MG63 (cell line): ENCODE results near the gene ADRA1B. TPM values are rescaled to one million over a fixed set of nuclear protein-coding genes. Genes with fewer than 3 reads are reported as not detected.
A peak's percentile ranks its signal among the peaks of the same experiment; 100 is the strongest.
"Not testable (repeated sequence)": the region's sequence is repeated elsewhere in the genome, so short reads cannot be mapped to it uniquely, and the experiment has no call there.

Experiments
- DNase-seq: peaks from one replicate; pipeline ENCODE4 v3.0.0-alpha.2; 2020
- H3K27me3 ChIP-seq: fragments of 250-450 bp; sonication (Bioruptor Pico); 2 replicates; pipeline ENCODE4 v1.5.1; 2020; ENCODE audit warnings: mild to moderate bottlenecking, moderate library complexity
- H3K36me3 ChIP-seq: fragments of 250-450 bp; sonication (Bioruptor Pico); 2 replicates; pipeline ENCODE4 v1.5.1; 2020; ENCODE audit warnings: mild to moderate bottlenecking, moderate library complexity
- H3K4me3 ChIP-seq: fragments of 250-450 bp; sonication (Bioruptor Pico); 2 replicates; pipeline ENCODE4 v1.5.1; 2020; ENCODE audit warnings: mild to moderate bottlenecking, moderate library complexity
- H3K9me3 ChIP-seq: fragments of 250-450 bp; sonication (Bioruptor Pico); 2 replicates; pipeline ENCODE4 v1.5.1; 2020; ENCODE audit warnings: mild to moderate bottlenecking, moderate library complexity
- total RNA-seq: library from RNA; depleted of rRNA; stranded (reverse); fragments of >200 nt; shearing (Covaris generic); gene quantifications from 2 replicates; pipeline ENCODE4 v1.2.3, GENCODE V29; 2014; ENCODE audit warnings: low replicate concordance

ADRA1B gene
- total RNA-seq, 1 experiment from 2014 or later = 0.56 TPM

GRCh38 chr5:159971931-159972461 is 55.7 kb downstream of the ADRA1B start:
- Histone ChIP-seq H3K9me3 (no peaks in the 10 kb centered on the region), H3K27me3 (no peaks in the 10 kb centered on the region), H3K36me3 (no peaks in the 10 kb centered on the region), H3K4me3 (no peak overlapping the region)
- no peak for DNase-seq

- DNase-seq = no peak
- H3K27me3 ChIP-seq = no peaks in the 10 kb centered on the region
- no peaks in the 10 kb centered on the region for H3K9me3 ChIP-seq
- no peaks in the 10 kb centered on the region for H3K36me3 ChIP-seq
- H3K4me3 ChIP-seq = no peak overlapping the region
Observed at GRCh38 chr5:159972538-159973362, 56.5 kb downstream of the ADRA1B start.

DNA sequence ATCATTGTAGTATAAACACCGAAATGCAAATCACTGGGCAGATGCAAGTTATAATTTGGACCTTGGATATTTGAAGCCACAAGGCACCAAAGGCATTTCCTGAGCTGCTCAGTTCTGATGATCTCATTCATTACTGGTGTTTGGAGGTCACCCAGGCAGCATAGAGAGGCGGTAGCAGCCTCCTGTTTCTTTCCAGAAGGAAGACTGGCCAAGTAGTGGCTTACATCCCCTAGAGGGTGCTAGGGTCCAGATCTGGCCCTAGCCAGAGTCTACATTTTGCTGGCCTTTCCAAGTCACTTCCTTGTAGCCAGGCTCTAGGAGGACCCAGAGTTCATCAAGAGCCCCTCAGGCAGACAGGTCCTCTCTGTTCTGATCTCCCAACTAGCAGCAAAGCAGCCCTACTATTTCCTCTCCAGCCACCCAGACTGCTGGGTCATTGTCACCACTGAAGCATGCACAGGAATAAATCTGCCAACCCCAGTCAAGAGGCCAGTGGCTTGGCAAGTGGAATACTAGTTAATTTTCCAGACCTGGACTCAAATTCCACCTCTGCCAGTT is 59.3 kb downstream of the ADRA1B start:
- H3K27me3 ChIP-seq = no peaks in the 10 kb centered on the region
- no peak overlapping the region for H3K4me3 ChIP-seq
- peak; percentile 96 for DNase-seq
- no peaks in the 10 kb centered on the region for H3K36me3 ChIP-seq
- H3K9me3 ChIP-seq = no peaks in the 10 kb centered on the region

DNA sequence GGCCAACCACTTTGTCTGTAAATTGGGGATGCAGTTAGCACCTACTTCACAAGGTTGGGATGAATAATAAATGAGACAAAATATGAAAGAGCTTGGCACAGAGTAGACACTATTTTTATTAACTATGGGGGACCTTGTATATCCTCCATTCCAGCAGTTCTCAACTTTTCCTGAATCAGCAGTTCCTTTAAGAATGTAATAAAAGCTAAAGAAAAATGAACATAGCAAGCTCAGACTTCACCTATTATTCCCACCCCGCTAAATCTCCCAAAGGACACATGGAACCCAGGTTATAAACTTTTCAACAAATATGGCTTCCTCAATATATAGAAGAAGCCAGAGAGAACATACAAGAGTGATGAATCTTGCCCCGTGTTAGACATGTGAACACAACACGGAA is 60.6 kb downstream of the ADRA1B start:
- no peak overlapping the region for H3K4me3 ChIP-seq
- no peaks in the 10 kb centered on the region for H3K36me3 ChIP-seq
- no peaks in the 10 kb centered on the region for H3K9me3 ChIP-seq
- no peaks in the 10 kb centered on the region for H3K27me3 ChIP-seq
- DNase-seq = no peak

GRCh38 chr5:159978358-159978757 is 62.1 kb downstream of the ADRA1B start:
- H3K4me3 ChIP-seq = no peak overlapping the region
- H3K27me3 ChIP-seq = no peaks in the 10 kb centered on the region
- H3K9me3 ChIP-seq = no peaks in the 10 kb centered on the region
- DNase-seq = no peak
- H3K36me3 ChIP-seq = no peaks in the 10 kb centered on the region

GRCh38 chr5:159982421-159983173 is 66.3 kb downstream of the ADRA1B start:
- Histone ChIP-seq H3K27me3 (no peaks in the 10 kb centered on the region), H3K9me3 (no peaks in the 10 kb centered on the region), H3K36me3 (no peaks in the 10 kb centered on the region), H3K4me3 (no peak overlapping the region)
- DNase-seq = no peak

DNA sequence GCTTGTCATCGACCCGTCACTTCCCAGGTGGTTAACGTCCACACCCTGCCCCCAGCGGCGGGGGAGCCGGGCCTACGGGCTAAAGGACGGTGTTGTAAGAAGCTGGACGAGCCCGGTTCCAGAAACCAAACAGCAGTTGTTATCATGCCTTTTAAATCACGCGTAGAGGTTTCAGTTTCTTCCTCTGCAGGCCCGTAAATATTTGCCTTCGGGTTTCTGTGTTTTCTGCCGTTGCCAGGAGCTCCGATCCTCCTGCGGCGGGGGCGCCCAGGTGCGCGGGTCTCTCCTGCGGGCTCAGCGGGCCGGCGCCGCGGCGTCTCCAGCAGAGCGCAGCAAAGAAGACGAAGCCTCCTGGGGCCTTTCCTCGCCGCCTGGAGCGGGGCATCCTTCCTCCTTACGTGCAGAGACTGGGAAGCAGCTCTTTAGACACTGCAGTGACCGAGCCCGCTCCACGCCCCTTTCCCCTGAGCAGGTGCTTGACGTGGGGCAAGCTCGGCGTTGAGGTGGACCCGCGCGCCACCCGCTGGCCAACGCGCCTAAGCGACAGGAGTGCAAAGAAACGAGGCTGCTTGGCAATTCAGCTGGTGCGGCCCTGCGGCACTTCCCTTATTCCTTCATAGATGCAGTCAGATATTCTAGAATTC is 70.9 kb downstream of the ADRA1B start:
- Histone ChIP-seq H3K4me3 (peak overlapping the region; percentile 38), H3K27me3 (no peaks in the 10 kb centered on the region), H3K9me3 (peaks cover 3% of the 10 kb centered on the region; the same call in 1 of the 2 replicates), H3K36me3 (no peaks in the 10 kb centered on the region)
- DNase-seq = peak; percentile 77

GRCh38 chr5:159990506-159990905 is 74.2 kb downstream of the ADRA1B start:
- no peak for DNase-seq
- peaks cover 9% of the 10 kb centered on the region for H3K9me3 ChIP-seq
- no peaks in the 10 kb centered on the region for H3K36me3 ChIP-seq
- no peaks in the 10 kb centered on the region for H3K27me3 ChIP-seq
- H3K4me3 ChIP-seq = no peak overlapping the region

DNA sequence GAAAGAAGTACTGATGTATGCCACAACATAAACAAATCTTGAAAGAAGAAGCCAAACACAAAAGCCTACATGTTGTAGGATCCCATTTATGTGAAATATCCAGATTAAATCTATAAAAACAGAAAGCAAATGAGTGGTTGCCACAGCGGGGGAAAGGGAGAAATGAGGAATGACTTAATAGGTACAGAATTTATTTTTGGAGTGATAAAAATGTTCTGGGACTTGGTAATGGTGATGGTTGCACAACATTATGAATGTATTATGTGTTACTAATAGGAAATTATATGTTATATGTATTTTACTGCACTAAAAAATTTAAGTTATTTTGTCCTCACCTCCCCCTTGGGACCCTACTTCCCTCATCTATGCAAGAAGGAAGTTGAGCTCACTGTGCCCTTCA is 76.3 kb downstream of the ADRA1B start:
- Histone ChIP-seq H3K9me3 (peaks cover 9% of the 10 kb centered on the region), H3K4me3 (no peak overlapping the region), H3K27me3 (no peaks in the 10 kb centered on the region), H3K36me3 (no peaks in the 10 kb centered on the region)
- DNase-seq = no peak

- no peaks in the 10 kb centered on the region for H3K36me3 ChIP-seq
- H3K27me3 ChIP-seq = no peaks in the 10 kb centered on the region
- DNase-seq = no peak
- H3K4me3 ChIP-seq = no peak overlapping the region
- peaks cover 8% of the 10 kb centered on the region for H3K9me3 ChIP-seq
Observed at GRCh38 chr5:159993194-159993593, 76.9 kb downstream of the ADRA1B start.

GRCh38 chr5:159995907-159996306 is 79.6 kb downstream of the ADRA1B start:
- H3K4me3 ChIP-seq = no peak overlapping the region
- no peak for DNase-seq
- no peaks in the 10 kb centered on the region for H3K36me3 ChIP-seq
- peaks cover 5% of the 10 kb centered on the region for H3K9me3 ChIP-seq
- 0 out of 2 replicates have a peak, but pooled peaks cover 2% of the 10 kb centered on the region for H3K27me3 ChIP-seq

DNA sequence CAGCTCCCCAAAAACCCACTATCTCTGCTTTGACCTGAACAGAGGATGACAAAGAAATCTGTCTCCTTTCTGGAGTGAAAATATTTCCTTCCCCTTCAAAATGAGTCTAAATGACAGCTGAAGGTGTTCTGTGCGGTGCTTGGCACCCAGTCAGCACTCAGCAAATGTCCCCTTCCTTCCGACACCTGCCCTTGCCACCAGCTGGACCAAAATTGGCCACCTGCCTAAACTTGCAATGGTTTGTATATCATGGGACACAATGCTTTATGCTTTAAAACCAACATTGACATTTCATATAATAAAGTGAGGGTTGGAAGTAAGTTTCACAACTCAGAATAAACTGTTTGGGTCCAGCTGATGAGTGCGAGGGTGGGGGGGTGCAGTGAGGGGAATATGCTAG is 85.2 kb downstream of the ADRA1B start:
- no peak overlapping the region for H3K4me3 ChIP-seq
- H3K27me3 ChIP-seq = 0 out of 2 replicates have a peak, but pooled peaks cover 2% of the 10 kb centered on the region
- H3K36me3 ChIP-seq = no peaks in the 10 kb centered on the region
- no peaks in the 10 kb centered on the region for H3K9me3 ChIP-seq
- no peak for DNase-seq

- Histone ChIP-seq H3K4me3 (no peak overlapping the region), H3K27me3 (no peaks in the 10 kb centered on the region), H3K9me3 (no peaks in the 10 kb centered on the region), H3K36me3 (peaks cover 19% of the 10 kb centered on the region)
- DNase-seq = no peak
Observed at GRCh38 chr5:160007514-160007913, 91.2 kb downstream of the ADRA1B start.

DNA sequence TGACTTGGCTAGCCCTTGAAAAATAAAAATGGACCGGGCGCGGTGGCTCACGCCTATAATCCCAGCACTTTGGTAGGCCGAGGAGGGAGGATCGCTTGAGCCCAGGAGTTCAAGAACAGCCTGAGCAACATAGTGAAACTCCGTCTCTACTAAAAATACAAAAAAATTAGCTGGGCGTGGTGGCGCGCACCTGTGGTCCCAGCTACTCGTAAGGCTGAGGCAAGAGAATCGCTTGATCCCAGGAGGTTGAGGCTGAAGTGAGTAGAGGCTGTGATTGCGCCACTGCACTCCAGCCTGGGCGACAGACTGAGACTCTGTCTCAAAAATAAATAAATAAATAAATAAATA is 92.2 kb downstream of the ADRA1B start:
- not testable (repeated sequence) for H3K27me3 ChIP-seq, DNase-seq, H3K9me3 ChIP-seq
- Histone ChIP-seq H3K4me3 (peak overlapping the region; percentile 84), H3K36me3 (peaks cover 25% of the 10 kb centered on the region)

DNA sequence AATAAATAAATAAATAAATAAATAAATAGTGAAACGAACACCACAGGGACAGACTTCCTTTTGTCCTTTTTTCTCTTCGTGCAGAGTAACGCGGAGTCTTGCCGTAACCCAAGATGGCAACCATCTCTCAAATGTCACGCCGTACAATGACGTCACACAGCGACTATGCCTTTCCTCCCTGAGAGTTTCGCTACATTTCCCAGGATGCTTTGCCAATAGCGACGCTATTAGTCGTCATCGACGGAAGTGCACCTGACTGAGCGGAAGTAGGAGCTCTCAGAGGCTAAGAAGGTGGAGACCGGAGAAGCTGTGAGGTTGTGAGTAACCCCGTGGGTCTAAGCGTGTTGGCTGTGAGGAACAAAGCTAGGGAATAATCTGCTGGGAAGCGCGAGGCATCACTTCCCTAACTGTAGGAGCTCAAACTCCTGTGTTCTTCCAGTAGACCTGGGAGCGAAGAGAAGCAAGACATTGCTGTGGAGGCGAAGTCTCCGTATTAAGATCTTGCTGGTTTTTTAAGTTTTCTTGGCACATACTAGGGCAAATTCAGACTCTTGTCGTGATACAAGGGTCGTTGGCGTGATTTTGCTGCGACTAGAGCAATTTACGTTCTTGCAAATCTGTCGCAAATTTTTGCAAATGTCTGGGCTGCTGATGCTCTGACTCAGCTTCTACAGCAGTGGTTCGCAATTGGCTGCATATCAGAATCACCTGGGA is 92.8 kb downstream of the ADRA1B start, which contains the start of gene TTC1:
Gene TTC1 (plus strand): TSS at position 263 of the 714 bp plus-strand sequence. CDS start 1,390 bp downstream, outside the sequence.
- Histone ChIP-seq H3K27me3 (no peaks in the 10 kb centered on the region), H3K36me3 (peaks cover 29% of the 10 kb centered on the region), H3K9me3 (no peaks in the 10 kb centered on the region), H3K4me3 (peak within 1 kb of the TSS; percentile 84)
- DNase-seq = peak; percentile 97

DNA sequence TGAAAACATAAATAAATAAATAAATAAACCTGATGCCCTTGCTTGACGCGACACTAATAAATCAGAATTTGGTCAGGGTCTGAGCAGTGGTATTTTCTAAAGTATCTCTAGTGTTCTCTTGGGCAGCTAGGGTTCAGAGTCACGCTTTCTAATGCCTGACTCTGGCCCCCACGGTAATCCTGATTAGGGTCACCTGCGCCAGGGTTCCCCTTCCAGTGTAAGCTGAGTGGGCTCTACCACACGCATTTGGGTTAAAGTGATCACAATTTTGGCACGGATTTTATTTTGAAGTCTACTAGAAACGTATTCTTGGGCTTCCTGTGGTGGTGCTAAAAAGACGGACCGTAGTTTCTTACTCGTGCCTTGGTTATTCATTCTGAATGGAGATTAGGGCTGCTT is 93.3 kb downstream of the ADRA1B start:
- no peak for DNase-seq
- H3K27me3 ChIP-seq = no peaks in the 10 kb centered on the region
- H3K36me3 ChIP-seq = peaks cover 30% of the 10 kb centered on the region
- no peaks in the 10 kb centered on the region for H3K9me3 ChIP-seq
- peak overlapping the region; percentile 84 for H3K4me3 ChIP-seq
